HG03354 (cell line): ENCODE results near the gene HMGCL.
A peak's percentile ranks its signal among the peaks of the same experiment; 100 is the strongest.
"Not testable (repeated sequence)": the region's sequence is repeated elsewhere in the genome, so short reads cannot be mapped to it uniquely, and the experiment has no call there.

Source experiments
- ATAC-seq: cut with Tn5 transposase; IDR thresholded peaks from one replicate; pipeline ENCODE4 v1.9.1; 2021; ENCODE audit warnings: mild to moderate bottlenecking; ENCODE audit not compliant: unreplicated experiment, poor library complexity, severe bottlenecking

Gene HMGCL

DNA sequence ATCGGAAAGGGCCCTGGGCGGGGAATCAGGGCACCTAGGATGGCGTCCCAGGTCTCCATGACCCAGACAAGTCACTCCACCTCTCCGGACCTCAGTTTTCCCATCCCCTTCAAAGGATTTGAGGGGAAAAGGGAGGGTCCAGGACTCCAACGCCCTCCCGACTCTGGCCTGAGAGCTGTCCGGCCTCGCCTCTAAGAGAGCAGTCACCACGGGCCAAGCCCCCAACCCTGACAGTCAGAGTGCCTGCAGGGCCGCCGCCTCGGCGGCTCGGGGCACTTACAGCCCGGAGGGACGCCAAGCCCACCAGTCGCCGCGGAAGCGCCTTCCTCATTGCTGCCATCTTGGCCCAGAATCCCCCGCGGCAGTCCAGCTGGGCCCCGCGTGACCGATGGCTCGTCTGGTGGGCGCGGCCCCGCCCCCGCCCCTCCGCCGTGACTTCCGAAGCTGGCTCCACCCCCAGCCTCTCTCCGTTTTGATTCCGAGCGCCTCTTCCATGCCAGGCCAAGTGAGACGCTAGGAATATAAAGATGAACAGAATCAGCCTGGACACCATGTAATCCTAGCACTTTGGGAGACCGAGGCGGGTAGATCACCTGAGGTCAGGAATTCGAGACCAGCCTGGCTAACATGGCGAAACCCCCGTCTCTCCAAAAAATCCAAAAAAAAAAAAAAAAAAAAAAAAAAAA, at the start of gene HMGCL:
Gene HMGCL, minus strand, starts transcription at position 354 of the 686 bp plus-strand sequence. Its CDS starts 14 bp downstream, at position 340.
- ATAC-seq: peak; percentile 88

GRCh38 chr1:23872421-23872820, 47.2 kb upstream of the HMGCL start:
- no peak for ATAC-seq

GRCh38 chr1:23869051-23869450, 43.8 kb upstream of the HMGCL start:
- no peak for ATAC-seq

DNA sequence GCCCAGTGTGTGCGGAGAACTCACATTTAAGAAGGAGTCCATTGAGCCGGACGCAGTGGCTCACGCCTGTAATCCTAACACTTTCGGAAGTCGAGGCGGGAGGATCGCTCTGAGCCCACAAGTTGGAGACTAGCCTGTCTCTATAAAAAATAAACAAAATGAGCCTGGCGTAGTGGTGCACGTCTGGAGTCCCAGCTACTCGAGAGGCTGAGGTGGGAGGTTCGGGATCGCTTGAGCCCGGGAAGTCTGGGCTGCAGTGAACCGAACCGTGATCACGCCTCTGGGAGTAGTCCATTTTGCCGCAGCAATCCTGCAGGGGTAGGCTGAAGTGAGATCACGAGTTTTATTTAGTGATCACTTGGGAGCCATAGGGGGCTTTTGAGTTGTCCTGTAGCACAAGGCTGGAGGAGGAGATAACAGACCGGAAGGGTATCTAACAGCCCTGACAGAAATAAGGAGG, 43.4 kb upstream of the HMGCL start:
- peak; percentile 8 for ATAC-seq

GRCh38 chr1:23867895-23868556, 42.8 kb upstream of the HMGCL start, which contains the start of gene FUCA1:
TSS of gene FUCA1 (minus strand) at chr1:23868290. CDS start at chr1:23868286, 4 bp downstream.
- peak; percentile 92 for ATAC-seq

GRCh38 chr1:23867542-23867894, 42.3 kb upstream of the HMGCL start:
- ATAC-seq: no peak

- ATAC-seq: no peak
These were observed 40.3 kb upstream of the HMGCL start for GRCh38 chr1:23865543-23865930.

DNA sequence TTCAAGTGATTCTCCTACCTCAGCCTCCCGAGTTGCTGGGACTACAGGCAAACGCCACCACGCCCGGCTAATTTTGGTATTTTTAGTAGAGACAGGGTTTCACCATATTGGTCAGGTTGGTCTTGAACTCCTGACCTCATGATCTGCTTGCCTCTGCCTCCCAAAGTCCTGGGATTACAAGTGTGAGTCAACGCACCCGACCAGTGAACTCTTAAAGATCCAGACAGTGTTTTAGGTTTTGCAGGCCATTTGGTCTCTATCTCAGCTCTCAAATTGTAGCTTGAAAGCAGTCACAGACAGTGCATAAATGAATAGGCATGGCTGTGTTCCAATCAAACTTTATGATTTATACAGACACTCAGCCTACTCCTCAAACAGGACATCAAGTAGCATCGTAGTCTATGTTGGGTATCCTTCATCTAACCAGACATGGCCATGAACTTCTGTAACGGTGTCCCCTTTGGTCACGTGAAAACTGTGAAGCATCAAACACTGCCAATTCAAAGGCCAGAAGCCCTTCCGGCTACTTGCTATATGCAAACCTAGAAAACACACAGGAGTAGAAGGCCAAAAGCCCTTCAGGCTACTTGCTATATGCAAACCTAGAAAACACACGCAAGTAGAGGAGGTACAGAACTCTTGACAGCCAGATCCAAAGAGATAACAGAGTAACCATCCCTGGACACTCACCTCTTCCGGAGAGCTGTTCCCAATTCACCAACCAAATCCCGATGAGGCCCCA, 39.7 kb upstream of the HMGCL start:
- ATAC-seq: no peak

- ATAC-seq: no peak
These were observed 37.4 kb upstream of the HMGCL start for GRCh38 chr1:23862640-23863039.

DNA sequence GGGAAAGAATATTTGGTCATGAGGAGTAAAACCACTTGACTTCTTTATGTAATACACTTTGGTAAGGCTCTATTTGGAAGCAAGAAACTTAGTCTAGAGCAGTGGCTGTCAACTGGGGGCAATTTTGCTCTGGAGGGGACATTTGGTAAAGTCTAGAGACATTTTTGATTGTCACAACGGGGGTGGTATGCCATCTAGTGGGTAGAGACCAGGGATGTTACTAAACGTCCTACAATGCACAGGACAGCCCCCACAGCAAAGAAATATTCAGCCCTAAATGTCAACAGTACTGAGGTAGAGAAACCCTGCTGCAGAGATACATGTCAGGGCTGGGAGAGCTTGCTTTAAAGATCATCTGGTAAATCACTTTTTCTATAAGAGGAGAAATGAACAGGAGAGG, 29.3 kb upstream of the HMGCL start:
- no peak for ATAC-seq

DNA sequence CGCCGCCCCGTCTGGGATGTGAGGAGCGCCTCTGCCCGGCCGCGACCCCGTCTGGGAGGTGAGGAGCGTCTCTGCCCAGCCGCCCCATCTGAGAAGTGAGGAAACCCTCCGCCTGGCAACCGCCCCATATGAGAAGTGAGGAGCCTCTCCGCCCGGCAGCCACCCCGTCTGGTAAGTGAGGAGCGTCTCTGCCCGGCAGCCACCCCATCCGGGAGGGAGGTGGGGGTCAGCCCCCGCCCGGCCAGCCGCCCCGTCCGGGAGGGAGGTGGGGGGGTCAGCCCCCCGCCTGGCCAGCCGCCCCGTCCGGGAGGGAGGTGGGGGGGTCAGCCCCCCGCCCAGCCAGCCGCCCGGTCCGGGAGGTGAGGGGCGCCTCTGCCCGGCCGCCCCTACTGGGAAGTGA, 27.9 kb upstream of the HMGCL start:
- not testable (repeated sequence) for ATAC-seq

DNA sequence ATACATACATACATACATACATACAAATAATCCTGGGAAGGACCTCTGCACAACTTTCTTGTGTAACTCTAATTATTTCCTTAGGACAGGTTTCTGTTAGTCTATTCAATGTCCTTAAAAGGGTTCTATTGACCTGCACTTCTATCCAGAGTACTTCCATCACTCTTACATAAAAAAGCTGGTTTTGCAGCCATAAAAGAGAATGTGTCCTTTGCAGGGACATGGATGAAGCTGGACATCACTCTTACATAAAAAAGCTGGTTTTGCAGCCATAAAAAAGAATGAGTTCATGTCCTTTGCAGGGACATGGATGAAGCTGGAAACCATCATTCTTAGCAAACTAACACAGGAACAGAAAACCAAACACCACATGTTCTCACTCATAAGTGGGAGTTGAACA, 26.2 kb upstream of the HMGCL start:
- ATAC-seq: not testable (repeated sequence)

DNA sequence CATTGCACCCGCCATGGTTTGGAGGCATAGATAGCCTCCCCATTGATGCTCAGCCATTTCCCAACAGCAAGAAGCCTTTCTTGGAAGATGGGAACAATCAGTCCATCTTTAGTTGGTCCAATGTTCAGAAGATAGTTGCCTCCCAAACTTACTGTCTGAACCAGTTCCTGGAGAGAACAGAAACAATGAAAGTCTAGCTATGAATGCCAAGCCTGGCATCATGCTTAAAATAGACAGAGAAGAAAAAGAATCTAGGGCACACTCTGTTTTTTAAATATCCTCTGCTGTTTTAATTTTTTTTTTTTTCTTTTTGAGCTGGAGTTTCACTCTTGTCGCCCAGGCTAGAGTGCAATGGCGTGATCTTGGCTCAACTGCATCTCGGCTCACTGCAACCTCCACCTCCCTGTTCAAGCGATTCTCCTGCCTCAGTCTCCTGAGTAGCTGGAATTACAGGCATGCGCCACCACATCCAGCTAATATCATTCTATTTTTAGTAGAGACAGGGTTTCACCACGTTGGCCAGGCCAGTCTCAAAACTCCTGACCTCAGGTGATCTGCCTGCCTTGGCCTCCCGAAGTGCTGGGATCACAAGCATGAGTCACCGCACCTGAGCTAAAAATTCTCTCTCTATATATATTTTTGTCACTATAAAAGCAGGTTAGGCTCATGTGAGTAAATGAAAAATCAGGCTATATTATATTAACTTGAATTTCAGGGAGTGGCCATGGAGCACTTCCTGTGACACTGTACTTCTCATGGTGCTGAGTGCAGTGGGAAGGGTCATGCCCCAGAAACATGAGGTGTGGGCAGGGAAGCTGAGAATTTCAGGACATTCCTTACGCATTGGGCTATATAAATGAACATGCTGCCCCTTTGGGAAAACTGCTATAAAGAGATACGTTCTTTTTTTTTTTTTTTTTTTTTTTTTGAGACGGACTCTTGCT, 23.7 kb upstream of the HMGCL start:
- no peak for ATAC-seq

DNA sequence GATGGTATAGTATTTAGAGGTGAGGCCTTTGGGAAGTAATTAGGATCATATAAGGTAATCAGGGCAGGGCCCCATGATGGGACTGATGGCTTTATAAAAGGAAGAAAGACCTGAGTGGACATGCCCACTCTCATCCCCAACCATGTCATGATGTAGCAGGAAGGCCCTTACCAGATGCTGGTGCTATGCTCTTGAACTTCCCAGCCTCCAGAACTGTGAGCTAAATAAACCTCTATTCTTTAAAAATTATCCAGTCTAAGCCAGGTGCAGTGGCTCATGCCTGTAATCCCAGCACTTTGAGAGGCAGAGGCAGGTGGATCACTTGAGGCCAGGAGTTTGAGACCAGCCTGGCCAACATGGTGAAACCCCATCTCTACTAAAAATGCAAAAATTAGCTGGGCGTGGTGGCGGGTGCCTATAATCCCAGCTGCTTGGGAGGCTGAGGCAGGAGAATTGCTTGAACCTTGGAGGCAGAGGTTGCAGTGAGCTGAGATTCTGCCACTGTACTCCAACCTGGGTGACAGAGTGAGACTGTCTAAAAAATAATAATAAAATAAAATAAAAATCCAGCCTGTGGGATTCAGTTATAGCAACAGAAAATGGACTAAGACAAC, 22.4 kb upstream of the HMGCL start:
- not testable (repeated sequence) for ATAC-seq

GRCh38 chr1:23845163-23845562, 19.9 kb upstream of the HMGCL start:
- ATAC-seq: no peak

- no peak for ATAC-seq
These were observed 18.4 kb upstream of the HMGCL start for GRCh38 chr1:23843644-23844043.

GRCh38 chr1:23838401-23838866, 13.2 kb upstream of the HMGCL start:
- ATAC-seq: peak; percentile 76

DNA sequence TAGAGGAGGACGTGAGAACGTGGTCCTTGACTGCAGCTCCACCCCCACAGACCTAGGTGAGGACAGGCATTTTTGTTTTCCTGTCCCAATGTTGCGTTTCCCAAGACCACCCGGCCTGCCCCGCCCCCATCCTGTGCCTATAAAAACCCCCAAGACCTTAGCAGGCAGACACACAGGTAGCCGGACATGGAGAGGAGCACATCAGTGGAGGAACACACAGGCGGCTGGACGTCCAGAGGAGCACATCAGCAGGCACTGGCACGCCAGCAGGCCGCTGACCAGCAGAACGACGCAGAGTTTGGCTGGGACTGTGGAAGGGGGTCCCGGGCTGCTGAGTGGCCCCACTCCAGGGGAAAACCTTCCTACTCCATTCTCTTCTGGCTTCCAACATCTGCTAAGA, 12.7 kb upstream of the HMGCL start:
- ATAC-seq: no peak

- no peak for ATAC-seq
These were observed 10.8 kb upstream of the HMGCL start for GRCh38 chr1:23836037-23836436.
